ENCODE results near the gene PUS7.

PUS7 gene

GRCh38 chr7:105473163-105473562 lies 48.9 kb downstream of the PUS7 start:
- TF ChIP-seq CTCF (IDR thresholded peaks at IDR 0.05; ENCODE audit: low read depth, low read length), result no peak
- peak; percentile 64 for DNase-seq (ENCODE audit: extremely low read depth, low read depth)

GRCh38 chr7:105470846-105471245 lies 51.2 kb downstream of the PUS7 start:
- no peak for DNase-seq (ENCODE audit: extremely low read depth, low read depth)
- TF ChIP-seq CTCF (IDR thresholded peaks at IDR 0.05; ENCODE audit: low read depth, low read length), result no peak

GRCh38 chr7:105470090-105470489 lies 52.0 kb downstream of the PUS7 start:
- no peak for TF ChIP-seq CTCF (IDR thresholded peaks at IDR 0.05; ENCODE audit: low read depth, low read length)
- no peak for DNase-seq (ENCODE audit: extremely low read depth, low read depth)

GRCh38 chr7:105462765-105463420 lies 59.2 kb downstream of the PUS7 start:
- DNase-seq (ENCODE audit: extremely low read depth, low read depth), result no peak
- no peak for TF ChIP-seq CTCF (IDR thresholded peaks at IDR 0.05; ENCODE audit: low read depth, low read length)

- DNase-seq (ENCODE audit: extremely low read depth, low read depth), result no peak
- no peak for TF ChIP-seq CTCF (IDR thresholded peaks at IDR 0.05; ENCODE audit: low read depth, low read length)
Measured at GRCh38 chr7:105461518-105461917, 60.6 kb downstream of the PUS7 start.

GRCh38 chr7:105457619-105458225 lies 64.3 kb downstream of the PUS7 start:
- no peak for DNase-seq (ENCODE audit: extremely low read depth, low read depth)
- no peak for TF ChIP-seq CTCF (IDR thresholded peaks at IDR 0.05; ENCODE audit: low read depth, low read length)

- TF ChIP-seq CTCF (IDR thresholded peaks at IDR 0.05; ENCODE audit: low read depth, low read length), result no peak
- no peak for DNase-seq (ENCODE audit: extremely low read depth, low read depth)
Measured at GRCh38 chr7:105454921-105455320, 67.2 kb downstream of the PUS7 start.

Data from AG09319 (cell line).